GM21526 (cell line): ENCODE results near the gene HCN2.
A peak's percentile ranks its signal among the peaks of the same experiment; 100 is the strongest.

ENCODE experiments used
- ATAC-seq: cut with Tn5 transposase; IDR thresholded peaks from one replicate; pipeline ENCODE4 v1.9.1; 2021; ENCODE audit warnings: moderate library complexity; ENCODE audit not compliant: unreplicated experiment, low FRiP score

Gene HCN2

DNA sequence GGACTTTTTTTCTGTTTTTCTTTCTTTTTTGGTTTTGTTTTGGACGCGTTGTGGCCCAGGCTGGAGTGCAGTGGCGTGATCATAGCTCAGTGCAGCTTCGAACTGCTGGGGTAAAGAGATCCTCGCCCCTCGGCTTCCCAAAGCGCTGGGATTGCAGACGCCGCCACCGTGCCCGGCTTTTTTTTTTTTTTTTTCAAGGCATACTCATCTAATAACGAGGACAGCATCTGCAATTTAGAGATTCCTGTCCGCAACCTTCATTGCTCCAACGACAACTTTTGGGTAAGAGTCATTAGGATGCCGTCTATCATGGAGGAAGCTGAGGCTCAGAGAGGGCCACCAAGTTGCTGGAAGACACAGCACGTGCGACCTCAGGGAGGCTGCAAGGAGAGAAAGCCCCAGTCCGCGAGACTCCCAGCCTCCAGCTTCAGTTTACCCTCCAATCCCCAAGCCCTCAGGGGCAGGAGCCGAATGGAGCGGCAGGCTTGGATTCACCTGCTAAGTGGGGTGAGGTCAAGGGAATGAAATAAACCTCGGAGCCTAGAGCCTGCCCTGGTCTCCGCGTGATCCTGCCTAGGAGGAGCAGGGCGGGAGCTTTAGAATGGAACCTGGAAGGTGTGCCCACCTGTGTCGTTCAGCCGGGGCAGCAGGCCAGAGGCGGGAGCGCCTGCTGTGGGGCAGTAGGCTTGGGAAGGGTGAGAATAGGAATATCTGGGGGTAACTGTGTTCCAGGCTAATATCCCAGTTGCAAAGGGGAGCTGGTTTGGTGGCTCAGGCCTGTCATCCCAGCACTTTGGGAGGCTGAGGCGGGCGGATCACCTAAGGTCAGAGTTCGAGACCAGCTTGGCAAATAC lies 44.3 kb downstream of the HCN2 start:
- ATAC-seq = no peak

GRCh38 chr19:634975-635652 lies 45.4 kb downstream of the HCN2 start:
- ATAC-seq = no peak

- no peak for ATAC-seq
These were observed 49.2 kb downstream of the HCN2 start for GRCh38 chr19:638906-639252.

- ATAC-seq = peak; percentile 42
These were observed 49.8 kb downstream of the HCN2 start, which contains the start of gene FGF22 for GRCh38 chr19:639253-640160. Gene FGF22, plus strand, starts transcription at chr19:639879. Its CDS starts 47 bp downstream, at chr19:639926.

DNA sequence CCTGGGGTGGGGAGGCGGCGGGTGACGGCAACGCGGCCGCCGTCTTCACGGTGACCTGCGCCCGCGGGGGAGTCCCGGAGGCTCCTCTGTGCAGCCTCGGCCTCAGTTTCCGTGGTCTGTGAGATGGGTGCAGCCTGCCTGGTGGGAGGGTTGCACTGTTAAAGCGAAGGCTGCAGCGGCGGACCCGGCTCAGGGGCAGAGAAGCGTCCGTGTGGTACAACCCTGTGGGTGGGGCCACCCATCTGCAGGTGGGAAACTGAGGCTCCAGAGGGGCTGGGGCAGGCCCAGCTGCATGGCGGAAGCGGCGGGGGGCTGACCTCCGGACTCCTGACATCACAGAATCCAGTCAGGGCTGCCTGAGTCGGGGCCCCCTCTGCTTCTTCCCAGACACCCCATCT lies 50.5 kb downstream of the HCN2 start:
- peak; percentile 2 for ATAC-seq

DNA sequence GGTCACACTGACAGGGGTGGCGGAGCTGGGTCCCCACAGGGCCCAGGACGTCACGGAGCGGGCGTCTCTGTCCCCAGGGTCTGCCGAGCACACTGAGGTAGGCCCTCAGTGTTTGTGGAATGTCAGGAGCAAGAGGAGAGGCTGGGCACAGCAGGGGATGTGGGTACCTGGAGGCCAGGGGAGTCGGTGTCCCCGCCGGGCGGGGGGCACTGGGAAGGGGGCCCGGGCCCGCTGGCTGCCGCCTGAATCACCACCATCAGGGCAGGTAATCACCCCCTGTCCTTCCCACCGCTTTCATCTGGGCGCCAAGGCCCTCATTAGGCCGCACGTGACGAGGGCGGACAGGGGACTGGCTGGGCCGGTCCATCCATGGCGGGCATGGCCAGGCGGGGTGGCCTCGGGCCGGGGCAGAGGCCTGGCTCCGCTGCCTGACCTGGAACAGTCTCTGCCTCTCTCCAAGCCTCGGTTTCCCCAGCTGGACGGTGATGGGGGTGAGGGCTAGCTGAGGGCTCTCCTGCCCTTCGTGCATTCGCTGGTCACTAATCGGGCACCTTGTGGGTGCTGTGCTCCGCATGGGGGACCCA lies 51.0 kb downstream of the HCN2 start:
- no peak for ATAC-seq

DNA sequence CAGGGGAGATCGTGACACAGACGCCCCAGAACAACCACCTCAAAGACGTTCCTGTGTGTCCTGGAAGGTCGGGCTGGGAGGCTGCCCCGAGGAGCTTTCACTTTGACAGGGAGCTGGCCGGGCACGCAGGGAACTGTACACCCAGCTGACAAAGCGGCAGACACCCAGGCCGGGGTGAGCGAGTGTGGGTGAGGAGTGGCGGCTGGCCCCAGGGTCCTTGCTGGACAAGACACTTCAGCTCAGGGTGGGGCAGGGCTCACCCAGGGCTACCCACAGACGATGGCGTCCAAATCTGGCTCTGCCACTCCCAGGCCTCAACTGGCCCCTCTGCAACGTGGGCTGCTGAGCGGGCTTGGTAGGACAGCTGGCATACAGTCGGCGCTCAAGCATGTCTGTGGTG lies 52.0 kb downstream of the HCN2 start:
- no peak for ATAC-seq

GRCh38 chr19:642767-643727 lies 53.4 kb downstream of the HCN2 start:
- ATAC-seq = no peak

DNA sequence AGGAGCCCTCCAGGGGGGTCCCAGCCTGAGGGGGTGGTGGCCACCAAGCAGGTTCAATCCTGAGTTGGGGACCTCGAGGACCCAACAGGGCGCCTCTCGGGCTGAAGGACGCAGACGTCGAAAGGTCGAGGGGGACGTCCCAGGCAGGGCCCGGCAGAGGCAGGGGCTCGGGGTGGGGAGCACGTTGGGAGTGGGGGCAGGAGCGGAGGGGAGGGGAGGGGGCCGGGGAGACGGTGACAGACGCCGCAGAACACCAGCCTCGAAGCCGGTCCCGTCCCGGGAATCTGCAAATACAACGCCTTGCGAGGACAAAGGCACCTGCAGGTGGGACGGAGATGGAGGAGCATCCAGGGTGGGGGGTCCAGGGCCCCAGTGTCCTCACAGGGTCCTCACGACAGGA lies 54.1 kb downstream of the HCN2 start:
- no peak for ATAC-seq

GRCh38 chr19:644363-644762 lies 54.7 kb downstream of the HCN2 start:
- no peak for ATAC-seq

GRCh38 chr19:644789-645188 lies 55.1 kb downstream of the HCN2 start:
- no peak for ATAC-seq

DNA sequence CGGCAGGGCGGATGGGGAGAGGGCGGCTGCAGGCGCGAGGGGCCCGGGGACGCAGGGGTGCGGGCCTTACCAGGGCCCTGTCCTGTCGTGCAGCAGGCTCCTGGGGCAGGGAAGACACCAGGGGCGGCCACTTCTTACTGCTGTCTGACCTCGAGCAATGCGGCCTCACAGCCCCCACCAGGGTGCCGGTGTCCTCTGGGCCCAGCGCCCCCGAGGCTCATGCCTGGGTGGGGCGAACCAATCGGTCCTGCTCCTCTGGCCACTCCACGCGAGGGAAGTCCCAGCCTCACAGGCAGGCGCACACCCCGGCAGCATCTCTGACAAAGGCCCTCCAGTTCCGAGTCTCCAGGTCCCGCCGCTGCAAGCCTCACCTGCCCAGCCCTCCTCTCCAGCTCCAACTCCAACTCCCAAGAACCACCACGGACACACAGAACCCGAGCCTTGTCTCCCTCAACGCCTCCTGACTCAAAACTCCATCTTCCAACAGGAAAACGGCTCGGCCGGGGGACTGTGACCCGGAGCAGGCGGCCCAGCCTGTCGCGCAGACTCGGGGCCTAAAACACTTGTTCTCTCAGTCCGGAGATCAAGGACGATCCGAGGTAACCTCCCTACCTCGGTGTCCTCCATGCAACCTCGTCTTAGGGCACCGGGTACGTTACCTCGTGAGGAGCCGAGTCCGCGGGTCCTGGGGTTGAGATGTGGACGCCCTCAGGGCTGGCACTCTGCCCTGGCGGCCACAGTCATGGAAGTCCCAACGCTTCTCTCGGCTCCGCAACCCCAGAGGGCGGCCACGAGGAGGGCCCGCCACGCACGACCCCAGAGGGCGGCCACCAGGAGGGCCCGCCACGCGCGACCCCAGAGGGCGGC lies 56.5 kb downstream of the HCN2 start:
- no peak for ATAC-seq

DNA sequence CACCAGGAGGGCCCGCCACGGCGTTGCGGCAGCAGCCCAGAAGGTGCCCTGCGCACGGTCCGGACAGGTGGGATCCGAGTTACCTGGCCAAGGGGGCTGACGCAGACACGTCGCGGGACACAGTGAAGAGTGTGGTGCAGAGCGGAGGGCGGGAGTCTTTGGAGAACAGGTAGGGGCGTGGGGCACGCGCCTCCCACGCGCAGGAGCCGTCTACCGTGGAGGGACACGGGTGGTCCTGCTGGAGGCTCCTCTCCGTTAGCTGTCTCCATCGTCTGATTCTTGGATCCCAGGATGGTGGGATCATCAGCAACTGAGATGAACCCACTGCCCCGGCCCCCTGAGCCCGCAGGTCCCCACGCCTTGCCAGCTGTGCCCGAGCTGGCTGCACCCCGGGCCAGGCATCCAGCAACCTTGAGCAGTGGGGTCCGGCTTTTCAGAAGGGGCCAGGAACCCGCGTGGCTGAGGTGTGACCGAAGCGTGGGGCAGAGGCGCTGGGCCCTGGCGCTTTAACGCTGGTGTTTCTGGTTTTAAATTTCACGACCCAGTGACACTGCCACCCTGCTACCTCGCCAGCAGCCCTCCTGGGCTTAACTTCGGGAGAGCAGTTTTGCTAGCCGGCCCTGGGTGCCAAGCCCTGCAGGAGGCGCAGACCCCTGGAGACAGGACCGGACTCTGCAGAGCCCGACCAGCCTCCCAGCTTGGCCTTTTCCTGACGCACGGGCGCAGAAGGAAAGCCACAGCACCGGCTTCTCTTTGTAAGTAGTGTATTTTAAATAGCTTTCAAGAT lies 57.3 kb downstream of the HCN2 start:
- no peak for ATAC-seq

DNA sequence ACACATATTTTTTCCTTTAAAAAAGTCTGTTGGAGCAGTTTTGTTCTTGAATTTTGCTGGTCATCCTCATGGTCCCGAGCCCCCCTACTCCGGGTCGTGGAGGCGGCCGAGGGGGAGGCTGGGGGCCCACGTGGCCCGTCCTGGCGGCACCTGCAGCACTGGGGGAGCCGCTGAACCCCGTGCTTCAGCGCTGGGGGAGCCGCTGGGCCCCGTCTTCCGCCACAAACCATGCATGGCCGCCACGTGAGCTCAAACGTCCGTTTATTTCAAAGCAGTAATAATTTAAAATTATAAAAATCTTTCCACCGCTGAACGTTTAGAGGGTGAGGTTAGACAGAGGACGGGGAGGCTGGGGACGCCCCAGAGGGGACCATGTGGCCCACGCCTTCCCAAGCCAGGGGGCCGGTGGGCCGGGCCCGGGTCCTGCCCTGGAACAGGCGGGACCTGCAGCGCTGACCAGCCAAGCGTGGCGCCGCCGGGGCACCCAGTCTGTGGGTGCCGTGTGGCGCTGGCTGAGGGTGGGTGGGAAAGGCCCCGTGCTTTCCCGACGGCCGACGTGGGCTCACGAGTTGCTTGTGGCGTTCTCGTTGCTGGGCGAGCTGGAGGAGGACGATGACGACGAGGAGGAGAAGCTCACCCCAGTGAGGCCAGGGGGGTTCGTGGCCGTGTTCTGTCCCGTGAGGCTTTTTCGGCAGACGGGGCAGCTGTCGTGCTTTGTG lies 58.0 kb downstream of the HCN2 start:
- ATAC-seq = no peak

GRCh38 chr19:648305-648704 lies 58.6 kb downstream of the HCN2 start:
- ATAC-seq = no peak

GRCh38 chr19:648904-649801 lies 59.5 kb downstream of the HCN2 start:
- no peak for ATAC-seq
